T-helper 2 cell (primary cell): ENCODE measurements around the gene CST11.

ENCODE experiments used
- DNase-seq, 5 experiments: peaks; one replicate each; pipeline versions ENCODE4 v3.0.0 to v3.0.0-alpha.2; 2012 to 2022

Gene CST11

DNA sequence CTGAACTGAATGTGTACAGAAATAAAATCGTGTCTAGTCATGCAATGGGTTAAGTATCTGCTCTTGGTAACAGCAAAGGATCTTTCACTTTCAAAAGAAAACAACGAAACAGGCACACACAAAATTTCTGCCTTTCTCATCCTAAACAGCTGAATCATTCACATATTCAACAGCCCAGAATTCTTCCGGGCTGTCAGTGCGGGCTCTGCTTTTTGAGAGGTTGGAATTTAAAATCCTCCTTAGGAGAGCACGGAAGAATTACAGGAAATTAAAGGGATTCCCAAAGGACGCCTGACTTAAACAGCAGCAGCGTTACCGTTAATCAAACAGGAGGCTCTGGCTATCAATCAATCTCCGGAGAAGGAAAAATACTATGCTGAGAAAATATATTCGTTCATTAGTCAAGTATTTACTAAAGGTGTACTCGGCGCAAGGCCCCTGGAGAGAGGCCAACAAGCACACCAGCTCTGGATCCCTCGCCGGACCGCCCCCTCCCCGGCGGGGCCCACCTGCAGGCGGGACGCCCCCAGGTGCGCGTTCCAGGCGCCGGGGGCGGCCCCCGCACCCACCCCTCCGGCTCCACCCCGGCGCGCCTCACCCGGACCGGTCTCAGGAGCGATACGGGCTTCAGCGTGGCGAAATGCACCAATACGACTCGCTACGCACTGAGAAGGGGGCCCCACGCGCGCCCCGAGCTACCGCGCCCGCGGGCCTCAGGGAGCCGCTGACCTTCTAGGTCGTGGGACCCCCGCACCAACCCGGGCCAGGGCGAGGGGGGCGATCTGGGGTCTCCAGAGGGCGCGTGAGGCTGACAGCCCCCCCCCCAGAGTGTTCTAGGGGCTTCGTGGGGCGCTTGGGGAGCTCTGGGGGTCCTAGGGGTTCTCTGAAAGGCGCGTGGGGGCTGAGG lies 32.4 kb downstream of the CST11 start:
- DNase-seq: peak; percentile 20 to 60 (median 24)

DNA sequence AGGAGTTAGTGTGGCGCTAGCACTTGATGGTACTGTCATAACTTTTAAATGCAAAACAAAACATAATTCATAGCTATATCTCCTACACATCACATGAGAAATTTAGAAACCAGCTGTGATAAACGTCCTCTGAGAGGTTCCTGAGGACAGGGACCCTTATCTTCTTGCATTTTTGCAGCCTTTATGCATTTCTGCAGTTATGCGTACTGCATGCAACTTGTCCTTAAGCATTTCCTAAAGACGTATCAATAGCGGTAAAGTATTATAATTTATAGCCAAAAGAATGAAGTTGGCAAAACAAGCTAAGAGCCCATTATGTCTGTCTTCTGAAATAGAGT lies 33.0 kb downstream of the CST11 start:
- DNase-seq: no peak

DNA sequence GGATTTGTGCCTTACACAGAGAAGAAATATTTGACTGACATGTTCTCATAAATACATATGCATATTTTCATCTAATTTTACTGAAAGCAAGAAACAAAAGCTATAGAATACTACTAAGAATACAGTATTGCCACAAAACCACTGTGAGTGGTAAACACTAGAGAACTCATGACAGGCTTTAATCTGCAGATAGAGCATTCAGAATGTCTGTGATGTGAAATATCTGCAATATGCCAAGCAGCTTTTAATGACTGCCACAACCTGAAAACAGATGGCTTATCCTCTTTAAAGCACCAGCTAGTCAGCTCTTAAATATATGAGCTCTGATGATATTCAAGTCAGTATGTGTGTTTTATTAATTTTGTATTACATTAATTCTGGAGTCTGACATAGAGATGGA lies 34.8 kb downstream of the CST11 start:
- peak in 1 of 5 experiments; percentile 56 for DNase-seq

DNA sequence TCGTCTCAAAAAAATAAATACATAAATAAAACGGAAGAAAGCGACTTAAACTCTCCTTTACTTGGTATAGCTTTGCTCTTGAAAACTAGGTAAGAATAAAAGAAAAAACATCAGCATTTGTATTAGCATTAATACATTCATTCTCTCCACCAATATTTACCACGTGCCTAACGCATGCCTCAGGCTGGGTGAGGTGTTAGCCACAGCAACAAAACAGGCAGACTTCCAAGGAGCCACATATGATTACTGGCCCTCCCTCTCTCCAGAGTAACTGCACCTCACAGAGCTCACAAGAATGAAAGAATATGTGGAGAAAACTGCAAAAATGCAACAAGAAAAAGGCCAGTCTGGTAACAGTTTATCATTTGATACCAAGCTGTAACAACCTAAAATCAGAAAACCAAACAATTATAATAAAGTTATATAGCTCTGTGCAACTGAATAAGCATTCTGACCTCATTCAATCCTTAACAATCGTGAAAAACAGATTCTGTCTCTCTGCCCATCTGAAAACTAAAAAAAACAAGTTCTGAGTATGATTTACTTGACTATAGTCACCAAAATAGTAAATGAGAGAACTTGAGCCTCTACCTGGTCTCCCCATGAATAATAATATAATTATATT lies 36.6 kb downstream of the CST11 start:
- peak in 2 of 5 experiments; percentile 26 to 36 for DNase-seq

DNA sequence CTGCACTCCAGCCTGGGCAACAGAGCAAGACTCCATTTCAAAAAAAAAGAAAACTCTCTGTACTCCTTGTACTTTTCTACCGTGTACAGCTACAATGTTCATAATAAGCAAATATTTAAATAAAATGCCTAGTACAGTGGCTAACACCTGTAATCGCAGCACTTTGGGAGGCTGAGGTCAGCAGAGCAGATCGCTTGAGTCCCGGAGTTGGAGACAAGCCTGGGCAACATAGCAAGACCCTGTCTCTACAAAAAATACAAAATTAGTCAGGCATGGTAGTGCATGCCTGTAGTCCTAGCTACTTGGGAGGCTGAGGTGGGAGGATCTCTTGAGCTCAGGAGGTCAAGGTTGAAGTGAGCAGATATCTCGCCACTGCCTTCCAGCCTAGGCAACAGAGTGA lies 37.1 kb downstream of the CST11 start:
- DNase-seq: no peak

DNA sequence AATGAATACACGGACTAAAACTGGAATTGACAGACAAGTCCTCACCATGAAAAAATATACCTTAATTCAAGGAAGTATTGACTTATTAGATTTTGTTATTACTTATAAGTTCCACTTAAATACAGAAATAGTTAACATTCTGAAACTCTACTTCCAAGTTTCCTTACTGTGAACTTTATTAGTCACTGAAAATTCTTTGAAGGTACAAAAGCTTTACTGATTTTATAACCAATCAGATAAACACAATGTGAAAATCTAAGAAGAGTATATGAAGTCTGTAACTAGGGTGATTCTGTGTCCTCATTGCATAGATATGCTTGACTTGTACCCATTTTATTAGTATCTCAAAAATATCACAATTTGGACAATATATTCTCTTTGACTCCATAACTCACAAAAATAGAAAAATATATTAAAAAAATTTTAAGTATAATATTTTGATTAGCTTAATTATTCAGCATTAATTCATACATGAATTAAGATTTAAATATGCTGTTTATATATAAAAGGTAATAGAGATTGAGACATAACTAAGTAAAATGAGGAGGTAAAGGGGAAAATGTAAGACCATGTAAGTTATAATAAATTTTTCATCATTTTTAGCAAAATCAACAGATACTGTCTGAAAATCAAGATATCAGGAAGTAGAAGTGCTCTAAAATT lies 38.0 kb downstream of the CST11 start:
- DNase-seq: no peak

DNA sequence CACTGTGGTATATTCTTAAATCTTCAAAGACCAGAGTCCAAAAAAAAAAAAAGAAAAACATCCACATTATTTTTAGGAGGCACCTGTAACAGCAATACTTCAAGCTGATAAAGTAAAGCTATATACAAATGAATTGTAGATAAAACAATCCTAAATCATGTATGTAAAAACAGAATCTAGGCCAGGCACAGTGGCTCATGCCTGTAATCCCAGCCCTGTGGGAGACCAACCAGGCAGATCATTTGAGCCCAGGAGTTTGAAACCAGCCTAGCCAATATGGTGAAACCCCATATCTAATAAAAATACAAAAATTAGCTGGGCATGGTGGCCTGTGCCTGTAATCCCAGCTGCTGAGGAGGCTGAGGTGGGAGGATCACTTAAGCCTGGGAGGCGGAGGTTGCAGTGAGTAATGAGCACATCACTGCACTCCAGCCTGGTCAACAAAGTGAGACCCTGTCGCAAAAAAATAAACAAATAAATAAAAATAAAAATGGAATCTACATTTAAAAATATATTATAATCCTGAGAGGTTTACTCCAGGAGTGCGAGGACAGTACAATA lies 38.7 kb downstream of the CST11 start:
- DNase-seq: no peak

DNA sequence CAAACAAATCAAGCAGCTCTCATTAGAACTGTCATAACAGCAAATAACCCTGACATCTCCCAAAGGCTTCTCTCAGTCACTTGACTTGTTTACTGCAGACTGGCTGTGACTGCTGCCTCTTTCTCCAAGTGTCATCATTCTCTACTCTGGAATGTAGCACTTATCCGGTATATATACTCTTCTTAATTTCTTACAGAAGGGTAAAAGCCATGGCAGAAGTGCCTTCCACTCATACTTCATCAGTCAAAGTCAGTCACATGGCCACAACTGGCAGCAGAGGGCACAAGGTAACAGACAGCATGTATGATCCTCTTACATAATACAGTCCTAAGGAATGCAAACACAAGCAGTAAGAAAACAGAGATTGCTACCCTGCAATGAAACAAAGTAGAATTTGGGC lies 40.6 kb downstream of the CST11 start:
- DNase-seq: no peak

DNA sequence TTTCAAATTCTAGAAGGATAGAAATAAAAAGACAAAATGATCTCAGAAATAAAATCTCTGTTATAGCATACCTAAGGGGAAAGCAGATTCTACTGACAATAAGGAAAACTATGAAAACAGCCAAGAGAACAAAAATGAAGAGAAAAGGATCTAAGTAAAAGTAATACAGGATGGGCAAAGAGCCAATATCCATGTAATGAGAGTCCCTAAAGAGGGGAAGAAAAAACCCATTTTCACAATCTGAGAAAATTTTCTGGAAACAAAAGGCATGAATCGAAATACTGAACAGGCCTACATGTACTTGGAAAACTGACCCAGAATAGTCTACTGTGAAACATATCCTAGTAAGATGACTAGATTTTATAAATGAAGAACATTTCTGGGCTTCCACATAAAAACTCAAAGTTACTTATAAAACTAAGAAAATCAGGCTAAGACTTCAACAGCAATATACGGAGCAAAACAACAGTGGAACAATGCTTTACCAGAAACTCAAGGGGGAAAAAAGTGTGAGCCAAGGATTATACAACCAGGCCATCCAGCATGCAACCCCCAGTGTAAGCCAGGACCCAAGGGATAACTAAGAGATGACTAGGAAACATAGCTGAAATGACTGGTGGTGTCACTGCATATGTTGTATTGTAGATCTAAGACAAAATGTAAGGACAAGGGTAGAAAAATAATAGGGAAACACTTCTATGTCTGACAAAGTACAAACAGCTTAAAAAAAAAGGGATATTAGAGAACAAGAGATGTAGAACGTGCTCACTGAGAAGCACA lies 41.6 kb downstream of the CST11 start:
- no peak for DNase-seq

DNA sequence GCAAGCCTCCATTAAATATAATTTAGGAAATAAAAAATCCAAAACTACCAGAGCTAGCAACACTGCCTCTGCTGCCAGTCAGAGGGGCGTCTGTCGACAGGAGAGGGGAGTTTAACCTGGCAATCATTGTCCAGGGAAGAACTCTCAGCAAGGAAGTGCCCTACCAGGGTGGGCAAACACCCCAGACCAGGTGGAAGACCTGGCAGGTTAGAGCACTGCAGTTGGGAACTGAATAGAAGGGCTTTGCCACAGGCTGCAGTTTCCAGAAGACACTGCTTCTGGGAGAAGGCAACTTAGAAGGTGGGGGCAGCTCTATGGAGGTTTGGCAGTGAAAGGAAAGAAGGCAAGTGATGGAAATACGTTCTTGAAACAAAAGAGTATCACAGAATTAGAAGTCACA lies 42.9 kb downstream of the CST11 start:
- no peak for DNase-seq

DNA sequence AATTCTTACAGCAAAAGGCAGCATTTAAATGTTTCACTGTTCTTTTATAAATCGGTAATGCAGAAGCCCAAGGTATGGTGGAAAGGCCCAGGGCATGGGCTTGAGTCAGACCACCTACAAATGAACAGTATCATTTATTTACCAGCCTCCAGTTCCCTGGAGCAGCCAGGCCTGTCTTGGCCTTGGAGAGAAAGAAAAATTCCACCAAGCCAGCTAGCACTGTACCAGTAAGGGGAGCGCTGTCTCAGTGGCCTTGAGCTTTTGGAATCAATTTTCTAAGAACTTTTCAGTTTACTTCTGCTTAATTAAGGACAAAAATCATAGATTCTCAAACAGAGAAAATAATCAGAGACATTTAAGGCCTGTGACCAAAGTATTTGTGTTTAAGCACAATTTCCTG lies 43.7 kb downstream of the CST11 start:
- no peak for DNase-seq

DNA sequence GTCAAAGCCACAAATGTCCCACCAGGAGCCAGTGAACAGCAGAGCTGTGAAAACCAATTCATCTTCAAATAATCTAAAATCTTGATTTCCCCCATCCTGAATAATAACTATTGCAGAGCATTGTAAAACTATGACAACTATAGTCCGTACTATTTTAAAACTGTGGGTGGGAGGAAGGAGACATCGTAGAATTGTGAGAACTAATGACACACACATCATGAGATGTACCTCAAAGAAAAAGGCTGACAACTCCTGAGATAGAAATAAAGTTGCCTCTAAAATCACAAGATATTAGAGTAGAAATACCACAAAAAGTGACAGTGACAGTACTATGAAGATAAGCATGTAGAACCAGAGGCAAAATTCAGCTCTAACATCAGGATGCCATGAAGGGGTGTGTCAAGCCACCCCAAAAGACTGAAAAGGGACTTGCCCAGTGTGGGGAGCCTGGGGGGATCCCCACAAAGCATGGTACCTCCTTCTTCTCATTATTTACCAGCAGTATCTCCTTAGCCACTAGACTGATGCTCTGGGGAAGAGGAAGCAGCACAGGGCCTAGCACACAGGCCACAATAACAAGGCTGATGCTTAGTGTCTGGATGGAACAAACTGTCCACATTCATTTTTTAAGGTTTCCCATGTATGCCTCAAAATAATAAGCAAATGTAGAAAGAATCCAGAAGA lies 44.8 kb downstream of the CST11 start:
- peak in 2 of 5 experiments; percentile 13 to 52 for DNase-seq

DNA sequence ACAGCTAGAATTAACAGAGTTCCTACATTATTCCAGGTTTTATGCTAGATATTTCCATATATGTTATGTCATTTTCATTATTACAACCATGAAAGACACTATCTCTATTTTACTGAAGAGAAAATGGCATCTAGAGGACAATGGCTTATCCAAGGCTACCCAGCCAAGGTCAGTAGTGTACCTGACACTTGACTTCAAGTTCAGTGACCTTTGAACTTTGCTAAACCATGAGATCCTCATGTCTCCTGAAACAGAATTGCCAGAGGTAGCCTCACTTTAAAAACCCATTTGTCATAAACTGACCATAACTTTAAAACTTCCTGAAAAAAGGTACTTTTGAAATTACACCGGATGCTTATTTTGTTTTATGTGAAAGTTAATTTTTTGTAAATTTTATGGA lies 45.8 kb downstream of the CST11 start:
- DNase-seq: no peak

DNA sequence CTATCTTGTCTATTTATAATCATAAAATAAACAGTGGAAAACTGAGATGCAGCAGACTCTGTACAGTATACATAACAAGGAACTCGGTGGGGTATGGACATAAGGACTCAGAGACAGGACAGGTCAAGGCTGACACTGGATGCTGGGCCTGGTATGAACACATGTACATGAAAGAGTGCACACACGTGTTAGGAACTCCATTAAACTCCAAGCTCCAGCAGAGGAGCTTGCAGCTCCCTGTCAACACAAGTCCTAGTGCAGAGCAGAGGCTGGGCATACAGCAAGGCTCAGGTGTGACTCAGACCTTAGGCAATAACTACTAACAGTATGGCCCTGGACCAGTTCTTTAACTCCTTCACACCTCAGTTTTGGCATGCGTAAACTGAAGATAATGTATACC lies 48.5 kb downstream of the CST11 start:
- DNase-seq: no peak

DNA sequence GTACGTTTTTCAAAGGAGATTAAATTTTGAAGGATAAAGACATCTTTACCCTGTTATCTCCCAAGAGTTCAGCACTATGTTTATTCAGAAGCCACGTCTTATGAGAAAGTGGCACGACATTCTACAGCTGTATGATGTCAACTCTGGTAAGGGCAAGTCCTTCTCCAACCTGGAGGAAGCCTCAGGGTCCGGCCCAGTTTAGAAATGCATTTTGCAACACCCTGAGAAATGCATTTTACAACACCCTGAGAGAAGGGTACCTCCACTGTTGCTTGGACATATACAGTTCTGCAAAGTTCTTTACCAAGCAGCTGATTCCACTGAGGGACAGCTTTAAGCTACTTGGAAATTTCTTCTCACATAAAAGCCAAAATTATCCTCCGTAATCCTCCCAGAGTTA lies 48.9 kb downstream of the CST11 start:
- DNase-seq: no peak

DNA sequence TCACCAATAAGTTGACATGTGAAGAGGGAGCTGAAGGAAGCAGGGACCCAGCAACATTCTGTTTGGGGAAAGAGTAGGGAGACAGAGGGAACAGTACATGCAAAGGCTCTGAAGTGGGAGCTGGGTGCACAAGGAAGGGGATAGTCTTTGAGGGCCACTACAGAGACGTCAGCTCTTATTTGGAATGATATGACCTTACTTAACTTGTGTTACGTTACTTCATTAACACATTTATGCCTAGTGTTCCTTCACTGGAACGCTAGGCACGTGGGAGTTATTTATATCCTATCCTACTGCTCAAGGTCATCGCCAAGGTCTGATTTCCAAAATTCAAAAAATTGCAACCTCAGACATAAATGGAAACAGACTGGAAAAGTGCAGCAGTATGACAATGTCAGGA lies 51.6 kb downstream of the CST11 start:
- no peak for DNase-seq
